ENCODE measurements around the gene WDR17.

DNA sequence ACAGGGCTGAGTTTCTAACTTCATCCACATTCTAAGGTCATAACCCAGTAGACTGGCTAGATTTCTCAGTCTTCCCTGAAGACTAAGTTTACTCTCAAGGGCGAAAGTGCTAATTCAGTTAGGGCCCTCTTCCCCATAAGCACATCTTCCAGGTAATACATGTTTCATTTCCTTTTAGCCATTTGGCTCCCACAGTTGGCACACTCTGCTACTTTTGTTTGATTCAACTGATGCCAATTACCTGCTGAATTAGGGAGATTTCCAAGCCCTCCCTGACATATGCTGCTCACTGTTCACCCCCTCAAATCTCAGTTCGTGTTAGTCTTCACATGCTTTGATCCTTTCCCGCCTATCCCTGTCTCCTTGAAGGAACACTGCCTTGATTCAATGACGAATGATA lies 17.0 kb upstream of the WDR17 start:
- TF ChIP-seq CTCF (conservative IDR thresholded peaks at IDR 0.05 in 1 of 2, IDR thresholded peaks at IDR 0.05 in 1 of 2; ENCODE audit: extremely low read depth in 1 of 2, insufficient read depth in 1 of 2, low read depth in 1 of 2, low read length in 2 of 2) (no peak), EZH2 (IDR thresholded peaks at IDR 0.05; ENCODE audit: borderline replicate concordance, low read length) (no peak)

Measured in mammary epithelial cell (primary cell).